DOHH2 (cell line): ENCODE results near the gene CLCN2.

Source experiments
- CTCF ChIP-seq: fragments of 200-600 bp; sonication (generic); IDR thresholded peaks from one replicate; pipeline ENCODE4 v1.5.1; 2014; ENCODE audit warnings: antibody characterized with exemption, mild to moderate bottlenecking, low read depth, low read length; ENCODE audit not compliant: poor library complexity, severe bottlenecking
- EZH2phosphoT487 ChIP-seq: fragments of 200-600 bp; sonication (generic); IDR thresholded peaks from 2 replicates; pipeline ENCODE4 v1.6.1; 2017; ENCODE audit warnings: borderline replicate concordance, mild to moderate bottlenecking, antibody characterized with exemption, low read length, moderate library complexity, mixed read lengths

- TF ChIP-seq CTCF (no peak), EZH2phosphoT487 (no peak)
Observed at GRCh38 chr3:184321666-184322065, 39.7 kb downstream of the CLCN2 start.
